DND-41 (cell line): ENCODE results near the gene CERS6.

Source experiments
- ATAC-seq: fragments of 200-7000 bp; cut with Tn5 transposase; 3 replicates; pipeline ENCODE4 v1.9.1; 2021; ENCODE audit warnings: low read depth; ENCODE audit not compliant: insufficient read depth
- DNase-seq: peaks from one replicate; pipeline ENCODE4 v3.0.0-alpha.2; 2020
- H2AFZ ChIP-seq: 2 replicates; pipeline ENCODE4 v1.6.0; 2012; ENCODE audit warnings: low read depth, low read length
- H3K27ac ChIP-seq: 2 replicates; pipeline ENCODE4 v1.5.1; 2012; ENCODE audit warnings: low read length, inconsistent platforms
- H3K27me3 ChIP-seq: fragments of 200-600 bp; sonication (generic); 2 replicates; pipeline ENCODE4 v1.6.0; 2012; ENCODE audit warnings: low read length, mild to moderate bottlenecking, inconsistent platforms; ENCODE audit not compliant: insufficient read depth, poor library complexity
- H3K36me3 ChIP-seq: 2 replicates; pipeline ENCODE4 v1.5.1; 2012; ENCODE audit warnings: low read length, inconsistent platforms; ENCODE audit not compliant: insufficient read depth
- H3K4me1 ChIP-seq: 2 replicates; pipeline ENCODE4 v1.5.1; 2012; ENCODE audit warnings: mild to moderate bottlenecking, low read length; ENCODE audit not compliant: insufficient read depth
- H3K4me2 ChIP-seq: 2 replicates; pipeline ENCODE4 v1.6.0; 2012; ENCODE audit warnings: mild to moderate bottlenecking, moderate library complexity, low read length, inconsistent platforms; ENCODE audit not compliant: insufficient read depth
- H3K4me3 ChIP-seq, 2 experiments: fragments of 200-600 bp in 1 of 2; shearing (Covaris generic) in 1 of 2; 2 replicates each; pipeline ENCODE4 v1.5.1; 2012 to 2016; ENCODE audit warnings: inconsistent platforms in 2 of 2, low read length in 2 of 2, mild to moderate bottlenecking in 2 of 2, low read depth in 1 of 2, moderate library complexity in 1 of 2
- H3K79me2 ChIP-seq: 2 replicates; pipeline ENCODE4 v1.6.0; 2012; ENCODE audit warnings: low read length, inconsistent platforms; ENCODE audit not compliant: insufficient read depth
- H3K9ac ChIP-seq: 2 replicates; pipeline ENCODE4 v1.6.0; 2012; ENCODE audit warnings: low read depth, mild to moderate bottlenecking, inconsistent platforms, low read length, moderate library complexity
- H3K9me3 ChIP-seq: 2 replicates; pipeline ENCODE4 v1.5.1; 2012; ENCODE audit warnings: low read length, moderate library complexity, mild to moderate bottlenecking, inconsistent platforms; ENCODE audit not compliant: insufficient read depth, severe bottlenecking
- H4K20me1 ChIP-seq: 2 replicates; pipeline ENCODE4 v1.6.0; 2012; ENCODE audit warnings: low read length; ENCODE audit not compliant: insufficient read depth
- EZH2 ChIP-seq: IDR thresholded peaks from 3 replicates; pipeline ENCODE4 v1.6.1; 2012; ENCODE audit warnings: borderline replicate concordance, low read depth, mild to moderate bottlenecking, moderate library complexity, low read length, inconsistent platforms; ENCODE audit not compliant: severe bottlenecking
- TF ChIP-seq, protein P1 (sequence below): IDR thresholded peaks from 2 replicates; pipeline ENCODE4 v1.5.1; 2012; ENCODE audit warnings: borderline replicate concordance, low read length, moderate library complexity, mild to moderate bottlenecking; ENCODE audit not compliant: poor library complexity, severe bottlenecking; ENCODE audit errors: extremely low read depth

CERS6 gene

DNA sequence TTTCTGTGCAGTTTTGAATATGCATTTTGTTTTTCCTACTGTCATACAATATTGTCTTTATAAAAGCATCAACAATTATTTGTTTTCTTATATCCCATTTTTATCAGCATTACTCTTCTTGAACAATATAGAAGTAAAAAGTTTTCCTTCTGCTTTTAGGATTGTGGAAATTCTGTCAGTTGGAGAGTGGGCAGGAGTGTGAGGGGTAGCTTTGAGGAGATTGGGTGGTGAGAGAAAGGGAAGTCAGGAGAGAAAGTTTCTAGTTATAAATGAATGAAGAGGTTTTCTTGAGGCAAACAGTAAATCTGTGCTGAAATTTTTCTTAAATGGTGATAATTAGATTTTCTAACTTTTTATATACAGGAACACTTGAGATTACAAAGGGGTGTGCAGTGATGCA lies 194.7 kb downstream of the CERS6 start:
- TF ChIP-seq, protein P1, sequence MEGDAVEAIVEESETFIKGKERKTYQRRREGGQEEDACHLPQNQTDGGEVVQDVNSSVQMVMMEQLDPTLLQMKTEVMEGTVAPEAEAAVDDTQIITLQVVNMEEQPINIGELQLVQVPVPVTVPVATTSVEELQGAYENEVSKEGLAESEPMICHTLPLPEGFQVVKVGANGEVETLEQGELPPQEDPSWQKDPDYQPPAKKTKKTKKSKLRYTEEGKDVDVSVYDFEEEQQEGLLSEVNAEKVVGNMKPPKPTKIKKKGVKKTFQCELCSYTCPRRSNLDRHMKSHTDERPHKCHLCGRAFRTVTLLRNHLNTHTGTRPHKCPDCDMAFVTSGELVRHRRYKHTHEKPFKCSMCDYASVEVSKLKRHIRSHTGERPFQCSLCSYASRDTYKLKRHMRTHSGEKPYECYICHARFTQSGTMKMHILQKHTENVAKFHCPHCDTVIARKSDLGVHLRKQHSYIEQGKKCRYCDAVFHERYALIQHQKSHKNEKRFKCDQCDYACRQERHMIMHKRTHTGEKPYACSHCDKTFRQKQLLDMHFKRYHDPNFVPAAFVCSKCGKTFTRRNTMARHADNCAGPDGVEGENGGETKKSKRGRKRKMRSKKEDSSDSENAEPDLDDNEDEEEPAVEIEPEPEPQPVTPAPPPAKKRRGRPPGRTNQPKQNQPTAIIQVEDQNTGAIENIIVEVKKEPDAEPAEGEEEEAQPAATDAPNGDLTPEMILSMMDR: no peak
- no peak for TF ChIP-seq EZH2
- ATAC-seq (no peak), DNase-seq (no peak)
- Histone ChIP-seq H3K27ac (no peak overlapping the region), H3K79me2 (no peaks in the 10 kb centered on the region; the same call in 1 of the 2 replicates), H3K36me3 (no peaks in the 10 kb centered on the region), H2AFZ (no peak overlapping the region), H3K9me3 (no peaks in the 10 kb centered on the region), H3K4me1 (no peaks in the 10 kb centered on the region), H3K4me3 (no peak overlapping the region), H4K20me1 (no peaks in the 10 kb centered on the region), H3K27me3 (no peaks in the 10 kb centered on the region), H3K9ac (no peak overlapping the region), H3K4me2 (no peak overlapping the region)

DNA sequence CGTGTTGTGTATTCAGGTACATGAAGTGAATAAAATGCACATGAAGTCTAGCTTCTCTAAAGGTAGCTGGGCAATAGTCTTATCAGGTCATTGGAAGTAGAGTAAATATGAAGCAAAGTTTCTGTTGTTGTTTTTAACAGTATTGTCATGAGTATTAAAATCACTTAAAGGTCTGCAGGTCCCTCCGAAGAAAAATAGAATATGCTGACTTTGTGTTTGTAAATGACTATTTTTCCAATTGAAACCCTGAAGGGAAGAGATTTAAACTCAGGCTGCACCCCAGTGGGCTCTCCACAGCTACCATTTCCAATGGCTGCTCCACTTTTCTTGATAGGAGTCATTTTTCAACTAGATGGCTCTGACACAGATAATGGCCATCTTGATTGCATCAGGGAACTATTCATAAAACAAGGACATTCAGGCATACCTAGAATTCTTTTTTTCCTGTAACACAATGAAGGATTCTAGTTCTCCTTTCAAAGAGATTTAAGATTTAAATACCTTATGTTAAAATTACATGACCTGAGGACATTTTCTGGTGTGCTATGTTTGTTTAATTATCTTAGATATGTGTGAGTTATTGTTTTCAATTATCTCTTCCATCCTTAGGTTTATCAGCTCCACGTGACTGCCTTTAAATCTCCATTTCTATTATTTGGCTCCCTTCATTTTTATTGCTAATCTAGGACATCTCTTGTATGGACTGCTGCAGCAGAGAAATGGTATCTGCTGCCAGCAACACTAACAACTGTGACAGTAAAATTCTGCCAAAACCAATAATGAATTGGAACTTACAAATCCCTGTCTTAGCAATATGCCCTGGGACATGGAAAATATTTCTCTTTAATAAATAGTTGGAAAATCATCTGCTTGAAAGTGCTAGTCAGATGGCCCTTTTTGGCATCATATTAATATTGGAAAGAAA lies 197.2 kb downstream of the CERS6 start:
- Histone ChIP-seq H3K27me3 (no peaks in the 10 kb centered on the region), H3K4me3 (no peak overlapping the region), H3K9me3 (no peaks in the 10 kb centered on the region), H3K79me2 (no peaks in the 10 kb centered on the region), H3K4me1 (no peaks in the 10 kb centered on the region), H3K4me2 (no peak overlapping the region), H3K9ac (no peak overlapping the region), H3K27ac (no peak overlapping the region), H2AFZ (no peak overlapping the region), H3K36me3 (no peaks in the 10 kb centered on the region), H4K20me1 (peaks cover 2% of the 10 kb centered on the region; the same call in 1 of the 2 replicates)
- DNase-seq (no peak), ATAC-seq (no peak)
- TF ChIP-seq, protein P1: no peak
- TF ChIP-seq EZH2: no peak

DNA sequence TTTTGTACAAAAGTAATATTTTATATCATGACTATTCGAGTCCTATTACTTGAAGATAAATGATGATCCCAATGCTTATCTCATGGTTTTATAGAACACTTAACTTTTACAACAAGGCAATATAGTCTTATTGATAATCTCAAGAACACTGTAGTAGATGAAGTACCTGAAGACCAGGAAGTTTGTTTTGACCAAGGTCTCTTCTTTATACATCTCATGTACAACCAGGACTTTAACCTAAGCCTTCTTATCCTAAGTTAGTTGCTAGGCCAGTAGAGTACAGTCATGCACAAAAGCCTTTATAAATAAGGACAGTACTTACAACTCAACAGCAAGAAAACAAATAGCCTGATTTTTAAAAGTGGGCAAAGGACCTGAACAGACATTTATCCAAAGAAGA lies 198.6 kb downstream of the CERS6 start:
- H3K4me2 ChIP-seq: no peak overlapping the region
- H3K4me3 ChIP-seq: no peak overlapping the region
- H3K9ac ChIP-seq: no peak overlapping the region
- no peaks in the 10 kb centered on the region for H3K9me3 ChIP-seq
- no peak overlapping the region for H2AFZ ChIP-seq
- no peaks in the 10 kb centered on the region for H3K79me2 ChIP-seq
- ATAC-seq (no peak), DNase-seq (no peak)
- H3K27ac ChIP-seq: no peak overlapping the region
- no peaks in the 10 kb centered on the region for H3K27me3 ChIP-seq
- H4K20me1 ChIP-seq: peaks cover 3% of the 10 kb centered on the region; the same call in 1 of the 2 replicates
- no peaks in the 10 kb centered on the region for H3K4me1 ChIP-seq
- no peaks in the 10 kb centered on the region for H3K36me3 ChIP-seq
- TF ChIP-seq EZH2: no peak
- TF ChIP-seq, protein P1: no peak
